Suprapubic skin (tissue), 3 donors: ENCODE results near the gene DNAAF1.

Source experiments
- CTCF ChIP-seq, 2 donors: fragments of 200-600 bp in 1 of 2; fragments of 450-650 bp in 1 of 2; sonication (generic) in 1 of 2; IDR thresholded peaks; one replicate each; pipeline ENCODE4 v1.5.1; 2016 to 2019; ENCODE audit warnings: antibody characterized with exemption in 2 of 2, mild to moderate bottlenecking in 1 of 2, moderate library complexity in 1 of 2
- EP300 ChIP-seq: sonication (generic); formaldehyde crosslinking; IDR thresholded peaks from one replicate; pipeline ENCODE4 v1.6.1; 2017; ENCODE audit warnings: antibody characterized with exemption
- POLR2A ChIP-seq, 2 donors: fragments of 450-650 bp; IDR thresholded peaks; one replicate each; pipeline ENCODE4 v1.6.1; 2017; ENCODE audit warnings: antibody characterized with exemption in 2 of 2, mild to moderate bottlenecking in 2 of 2, moderate library complexity in 2 of 2

GRCh38 chr16:84174396-84174795, 29.3 kb downstream of the DNAAF1 start:
- TF ChIP-seq EP300 = no peak
- no peak for TF ChIP-seq CTCF (IDR thresholded peaks at IDR 0.05)
- TF ChIP-seq POLR2A (IDR thresholded peaks at IDR 0.05) = no peak
